IMR-90 (cell line): ENCODE results near the gene PRCD. TPM values are rescaled to one million over a fixed set of nuclear protein-coding genes. Genes with fewer than 3 reads are reported as not detected.

Source experiments
- ATAC-seq: fragments of 200-7000 bp; cut with Tn5 transposase; 2 replicates; pipeline ENCODE4 v1.9.1; 2020; ENCODE audit warnings: low read depth, mild to moderate bottlenecking, moderate library complexity
- BruUV-seq: library from RNA; stranded (reverse); fragments of 400-500 nt; replicated peaks from 2 replicates; lab custom pipeline; 2021; lab: Mats Ljungman, UMichigan
- CTCF ChIA-PET: fragments of 300-600 bp; formaldehyde crosslinking; extraction: SDS; loops from one replicate; lab custom pipeline; 2021; ENCODE audit warnings: antibody characterized with exemption; lab: Yijun Ruan, JAX
- POLR2A ChIA-PET: fragments of 300-600 bp; sonication (Branson Sonifier 250); formaldehyde crosslinking; loops from one replicate; lab custom pipeline; 2022; ENCODE audit warnings: antibody characterized with exemption; ENCODE audit not compliant: unreplicated experiment; lab: Charles Lee
- DNase-seq: peaks from one replicate; pipeline ENCODE4 v3.0.0; 2013
- H2AFZ ChIP-seq: replicated peaks from 2 replicates; pipeline ENCODE3; 2013; ENCODE audit warnings: low read length, mild to moderate bottlenecking; ENCODE audit not compliant: poor library complexity
- H2AK5ac ChIP-seq: 2 replicates; pipeline ENCODE4 v1.6.1; 2013; ENCODE audit warnings: low read depth, low read length, inconsistent platforms
- H2AK9ac ChIP-seq: replicated peaks from 2 replicates; pipeline ENCODE3; 2013; ENCODE audit warnings: mild to moderate bottlenecking, low read depth, low read length, moderate library complexity; ENCODE audit not compliant: poor library complexity
- H2BK120ac ChIP-seq: 2 replicates; pipeline ENCODE4 v1.6.1; 2013; ENCODE audit warnings: low read depth, low read length, inconsistent platforms
- H2BK15ac ChIP-seq: 3 replicates; pipeline ENCODE4 v1.6.1; 2013; ENCODE audit warnings: low read depth, low read length, inconsistent platforms
- H2BK20ac ChIP-seq: 2 replicates; pipeline ENCODE4 v1.6.1; 2013; ENCODE audit warnings: low read depth, mild to moderate bottlenecking, inconsistent platforms, low read length, moderate library complexity
- H2BK5ac ChIP-seq: 2 replicates; pipeline ENCODE4 v1.6.1; 2013; ENCODE audit warnings: mild to moderate bottlenecking, low read depth, low read length, inconsistent platforms; ENCODE audit not compliant: poor library complexity, severe bottlenecking
- H3K14ac ChIP-seq: replicated peaks from 2 replicates; pipeline ENCODE4 v1.6.1; 2013; ENCODE audit warnings: low read depth, low read length, inconsistent platforms
- H3K18ac ChIP-seq: 2 replicates; pipeline ENCODE4 v1.6.1; 2013; ENCODE audit warnings: low read depth, low read length, control low read depth
- H3K23ac ChIP-seq: 2 replicates; pipeline ENCODE4 v1.6.1; 2013; ENCODE audit warnings: low read depth, low read length, inconsistent platforms
- H3K27ac ChIP-seq: 2 replicates; pipeline ENCODE4 v1.5.1; 2013; ENCODE audit warnings: mild to moderate bottlenecking, control low read depth, low read length; ENCODE audit not compliant: insufficient read depth
- H3K27me3 ChIP-seq: 2 replicates; pipeline ENCODE4 v1.6.1; 2013; ENCODE audit warnings: low read length; ENCODE audit not compliant: control insufficient read depth, insufficient read depth
- H3K36me3 ChIP-seq: 2 replicates; pipeline ENCODE4 v1.6.1; 2013; ENCODE audit warnings: low read length, mixed read lengths; ENCODE audit not compliant: control insufficient read depth, insufficient read depth
- H3K4ac ChIP-seq: 2 replicates; pipeline ENCODE4 v1.6.1; 2013; ENCODE audit warnings: low read depth, low read length, inconsistent platforms
- H3K4me1 ChIP-seq: 2 replicates; pipeline ENCODE4 v1.6.1; 2013; ENCODE audit warnings: low read length, mixed read lengths; ENCODE audit not compliant: control insufficient read depth, insufficient read depth
- H3K4me2 ChIP-seq: 2 replicates; pipeline ENCODE4 v1.6.1; 2013; ENCODE audit warnings: low read depth, mild to moderate bottlenecking, control low read depth, low read length, moderate library complexity
- H3K4me3 ChIP-seq: 2 replicates; pipeline ENCODE4 v1.5.1; 2013; ENCODE audit warnings: low read depth, mild to moderate bottlenecking, control low read depth, low read length, moderate library complexity; ENCODE audit not compliant: insufficient read depth
- H3K56ac ChIP-seq: 2 replicates; pipeline ENCODE4 v1.6.1; 2013; ENCODE audit warnings: low read length, inconsistent platforms; ENCODE audit not compliant: insufficient read depth; ENCODE audit errors: extremely low read depth
- H3K79me1 ChIP-seq, 2 experiments: 2 replicates each; pipeline ENCODE4 v1.6.1; 2013; ENCODE audit warnings: low read length in 2 of 2, inconsistent platforms in 1 of 2, low read depth in 1 of 2
- H3K9ac ChIP-seq: 2 replicates; pipeline ENCODE4 v1.6.1; 2013; ENCODE audit warnings: low read depth, low read length, control low read depth
- H3K9me1 ChIP-seq: 2 replicates; pipeline ENCODE4 v1.6.1; 2013; ENCODE audit warnings: low read length, inconsistent platforms; ENCODE audit not compliant: insufficient read depth
- H3K9me3 ChIP-seq: 2 replicates; pipeline ENCODE4 v1.6.1; 2013; ENCODE audit warnings: low read length; ENCODE audit not compliant: control insufficient read depth, insufficient read depth
- H4K20me1 ChIP-seq: 2 replicates; pipeline ENCODE4 v1.6.1; 2013; ENCODE audit warnings: low read length, inconsistent platforms; ENCODE audit not compliant: insufficient read depth
- H4K5ac ChIP-seq: 2 replicates; pipeline ENCODE4 v1.6.1; 2013; ENCODE audit warnings: mild to moderate bottlenecking, low read depth, low read length, control low read depth
- H4K8ac ChIP-seq, 2 experiments: 2 replicates each; pipeline ENCODE4 v1.6.1; 2013; ENCODE audit warnings: low read depth in 2 of 2, low read length in 2 of 2, control low read depth in 1 of 2, inconsistent platforms in 1 of 2
- H4K91ac ChIP-seq: 2 replicates; pipeline ENCODE4 v1.6.1; 2013; ENCODE audit warnings: low read depth, low read length, inconsistent platforms; ENCODE audit not compliant: insufficient read depth
- BHLHE40 ChIP-seq: fragments of 150-350 bp; IDR thresholded peaks from 2 replicates; pipeline ENCODE4 v1.6.1; 2016; ENCODE audit warnings: mild to moderate bottlenecking, low read depth, low read length
- CHD1 ChIP-seq: IDR thresholded peaks from 2 replicates; pipeline ENCODE4 v1.6.1; 2012; ENCODE audit warnings: low read depth, low read length, improper control_type of control experiment
- WGBS, 2 experiments: methylation state at CpG; one replicate each; pipeline versions ENCODE4 v1.1.5 to v1.1.7; 2013; ENCODE audit warnings: missing lambda C conversion rate in 2 of 2; ENCODE audit not compliant: insufficient read length in 1 of 2; ENCODE audit errors: extremely low coverage in 2 of 2; 5-methylcytosine and 5-hydroxymethylcytosine counted together
- dilution Hi-C: fragments of 300-500 bp; cut with HindIII; formaldehyde crosslinking; loops from one replicate; pipeline ENCODE4 v1.14.3; 2018; ENCODE audit warnings: low sequenced_read_pairs; ENCODE audit not compliant: unreplicated experiment
- in situ Hi-C: fragments of 300-500 bp; cut with MboI; formaldehyde crosslinking; loops from 3 replicates; pipeline ENCODE4 v1.14.3; 2019; ENCODE audit warnings: low sequenced_read_pairs, inconsistent platforms, mixed read lengths
- intact Hi-C: fragments of 100-400 bp; cut with micrococcal nuclease; formaldehyde crosslinking; loops from 2 replicates; pipeline ENCODE4 v1.10.0; 2022
- polyA plus RNA-seq, 3 experiments: library from polyadenylated mRNA; depleted of rRNA; stranded (reverse); fragments of >200 nt; gene quantifications; 2 replicates each; pipeline ENCODE4 v1.2.3, GENCODE V29; 2012; ENCODE audit warnings: low replicate concordance in 1 of 3
- total RNA-seq: library from RNA; depleted of rRNA; stranded (reverse); fragments of >200 nt; gene quantifications from 2 replicates; pipeline ENCODE4 v1.2.3, GENCODE V29; 2012

PRCD gene
- total and polyA plus RNA-seq, 2 of the 4 experiments (the other 2 are of a cell fraction) = 0.32 TPM; not detected in 1

DNA sequence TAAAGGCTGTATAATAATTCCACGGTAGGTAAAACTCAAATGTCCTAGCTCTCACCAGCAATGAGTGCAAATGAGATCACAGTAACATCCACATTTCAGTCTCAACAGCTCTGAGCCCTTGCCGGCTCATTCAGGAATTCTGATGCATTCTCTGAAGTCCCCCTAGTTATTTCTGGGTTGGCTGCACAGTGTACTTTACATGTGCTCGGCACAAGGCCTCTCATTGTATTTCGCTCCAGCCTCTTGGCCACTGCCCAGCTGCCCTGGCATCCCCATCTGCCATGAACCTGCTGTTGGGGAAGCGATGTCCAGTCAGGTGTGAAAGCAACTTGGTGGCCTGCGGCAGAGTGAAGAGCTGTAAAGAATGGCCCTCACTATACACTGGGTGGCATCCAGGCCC, 14.3 kb downstream of the PRCD start:
- no peak overlapping the region for H2AK5ac ChIP-seq
- H4K91ac ChIP-seq = no peak overlapping the region; the same call in 1 of the 2 replicates
- no peak overlapping the region for H3K4ac ChIP-seq
- H3K79me1 ChIP-seq = peaks cover 6 to 34% of the 10 kb centered on the region in 2 experiments
- H3K27me3 ChIP-seq = no peaks in the 10 kb centered on the region
- H3K14ac ChIP-seq = no peak overlapping the region
- peaks cover 8% of the 10 kb centered on the region for H3K4me1 ChIP-seq
- no peak overlapping the region for H2BK5ac ChIP-seq
- H3K9me3 ChIP-seq = no peaks in the 10 kb centered on the region
- no peak overlapping the region for H3K27ac ChIP-seq
- no peak overlapping the region for H3K9ac ChIP-seq
- BruUV-seq = no TSS peak
- no peak overlapping the region for H3K18ac ChIP-seq
- H3K23ac ChIP-seq = no peak overlapping the region
- no peak overlapping the region for H3K4me2 ChIP-seq
- in situ Hi-C loops = no loop called here
- intact Hi-C loops = no loop called here
- H2AFZ ChIP-seq = no peak overlapping the region
- no peak overlapping the region for H4K5ac ChIP-seq
- no peak overlapping the region for H3K4me3 ChIP-seq
- 86% methylated on average over 5 of the region's 6 CpGs; no CpG with 5 or more reads in 1 of the 2 experiments for WGBS, 2 experiments
- ChIA-PET POLR2A (no interaction called here), CTCF (no interaction called here)
- peaks cover 6% of the 10 kb centered on the region for H3K9me1 ChIP-seq
- no peak overlapping the region for H4K8ac ChIP-seq
- H2BK15ac ChIP-seq = no peak overlapping the region
- TF ChIP-seq CHD1 (no peak), BHLHE40 (no peak)
- H4K20me1 ChIP-seq = peaks cover 9% of the 10 kb centered on the region
- H2BK120ac ChIP-seq = no peak overlapping the region
- no peaks in the 10 kb centered on the region for H3K36me3 ChIP-seq
- H3K56ac ChIP-seq = no peak overlapping the region
- ATAC-seq = no peak
- no peak overlapping the region for H2AK9ac ChIP-seq
- dilution Hi-C loops = no loop called here
- H2BK20ac ChIP-seq = no peak overlapping the region
- DNase-seq = no peak
